Measurements from ENCODE around the gene CTNNBIP1. TPM values are rescaled to one million over a fixed set of nuclear protein-coding genes. Genes with fewer than 3 reads are reported as not detected.
A peak's percentile ranks its signal among the peaks of the same experiment; 100 is the strongest.

Gene CTNNBIP1
- total and polyA plus RNA-seq, 5 donors from 2014 or later: 5.9 to 9.6 (median 9.3) TPM

DNA sequence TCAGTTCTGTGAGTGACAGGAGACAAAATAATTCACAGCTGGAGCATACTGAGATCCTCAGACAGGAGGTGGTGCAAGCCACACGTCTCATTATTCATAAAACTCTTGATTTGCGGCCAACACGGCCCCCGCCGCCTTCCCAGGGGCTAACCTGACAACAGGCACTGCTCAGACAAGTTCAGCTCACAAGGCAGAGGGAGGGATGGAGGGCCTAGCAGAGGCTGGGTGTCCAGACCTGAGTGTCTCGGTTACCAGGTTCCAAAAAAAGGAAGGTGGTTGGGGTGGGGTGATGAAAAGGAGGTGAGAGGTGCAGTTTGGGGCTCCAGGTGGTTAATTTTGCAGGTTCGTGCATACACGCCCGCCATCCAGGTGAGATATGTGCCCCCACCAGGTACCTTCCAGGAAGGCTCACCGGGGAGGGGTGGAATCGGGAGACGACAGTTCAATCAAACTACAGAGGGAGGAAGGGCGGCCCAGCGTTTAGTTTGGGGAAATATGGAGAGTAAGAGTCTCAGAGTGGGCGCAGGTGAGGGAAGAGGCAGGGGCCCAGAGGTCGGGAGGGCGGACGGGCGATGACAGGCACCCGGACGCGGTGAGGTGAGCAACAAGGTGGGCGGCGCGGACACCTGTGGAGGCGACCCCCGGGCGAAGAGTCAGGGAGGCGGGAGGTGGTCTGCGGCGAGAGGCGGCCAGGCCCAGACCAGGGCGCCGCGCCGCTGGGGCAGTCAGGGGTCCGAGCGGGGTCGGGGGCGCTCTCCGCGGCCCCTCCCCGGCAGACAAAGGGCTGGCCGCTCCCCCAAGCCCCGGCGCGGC lies 629 bp downstream of the CTNNBIP1 start:
- Histone ChIP-seq H3K36me3 (ENCODE audit: control insufficient read depth, insufficient read depth, low read length) (no peaks in the 10 kb centered on the region), H3K27ac (ENCODE audit: insufficient read depth, low read length, poor library complexity, severe bottlenecking) (peak overlapping the region; percentile 19), H3K27me3 (ENCODE audit: control insufficient read depth, insufficient read depth, low read length) (no peaks in the 10 kb centered on the region), H3K4me3 (ENCODE audit: low read depth, low read length) (peak overlapping the region; percentile 66), H3K9me3 (ENCODE audit: control insufficient read depth in 2 of 2, low read length in 2 of 2) (no peaks in the 10 kb centered on the region), H3K4me1 (ENCODE audit: control insufficient read depth, insufficient read depth, low read length, poor library complexity, severe bottlenecking) (peaks cover 20% of the 10 kb centered on the region)
- peak overlapping the region; percentile 61 to 94 (median 92) for H3K4me3 Mint-ChIP-seq
- no peaks in the 10 kb centered on the region for H3K27me3 Mint-ChIP-seq
- H3K36me3 Mint-ChIP-seq: peaks cover 3% of the 10 kb centered on the region
- DNase-seq (peak; percentile 16 to 35 (median 21)), ATAC-seq (ENCODE audit: low read depth in 2 of 2) (no peak)
- no peaks in the 10 kb centered on the region for H3K9me3 Mint-ChIP-seq
- peak overlapping the region; percentile 66 to 95 (median 92) for H3K27ac Mint-ChIP-seq
- H3K4me1 Mint-ChIP-seq: peaks cover 4 to 33% (median 24%) of the 10 kb centered on the region in 4 donors

DNA sequence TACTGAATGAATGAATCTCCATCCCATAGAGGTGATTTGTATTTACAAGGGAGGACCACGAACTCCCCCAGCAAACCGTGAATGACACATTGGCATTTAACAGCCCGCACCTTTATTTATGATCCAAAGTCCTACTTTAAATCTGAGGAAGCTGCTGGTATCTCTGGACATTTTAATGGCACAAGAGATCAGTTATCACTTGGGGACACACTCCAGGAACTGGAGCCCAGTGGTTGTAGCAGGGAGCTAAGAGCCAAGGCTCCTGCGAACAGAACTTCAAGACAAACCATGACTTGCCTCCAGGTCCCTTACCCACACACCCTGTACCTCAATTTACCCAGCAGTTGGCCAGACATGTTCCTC lies 1.2 kb downstream of the CTNNBIP1 start:
- H3K27me3 ChIP-seq (ENCODE audit: control insufficient read depth, insufficient read depth, low read length): no peaks in the 10 kb centered on the region
- ATAC-seq (ENCODE audit: low read depth in 2 of 2): no peak
- peaks cover 3% of the 10 kb centered on the region for H3K36me3 Mint-ChIP-seq
- peak overlapping the region; percentile 19 for H3K27ac ChIP-seq (ENCODE audit: insufficient read depth, low read length, poor library complexity, severe bottlenecking)
- peak overlapping the region; percentile 61 to 94 (median 92) for H3K4me3 Mint-ChIP-seq
- no peak for DNase-seq
- peaks cover 20% of the 10 kb centered on the region for H3K4me1 ChIP-seq (ENCODE audit: control insufficient read depth, insufficient read depth, low read length, poor library complexity, severe bottlenecking)
- no peaks in the 10 kb centered on the region for H3K9me3 ChIP-seq (ENCODE audit: control insufficient read depth in 2 of 2, low read length in 2 of 2)
- H3K27ac Mint-ChIP-seq: peak overlapping the region in 2 of 3 donors; percentile 92 to 95
- H3K36me3 ChIP-seq (ENCODE audit: control insufficient read depth, insufficient read depth, low read length): no peaks in the 10 kb centered on the region
- no peaks in the 10 kb centered on the region for H3K27me3 Mint-ChIP-seq
- H3K4me1 Mint-ChIP-seq: peaks cover 4 to 33% (median 26%) of the 10 kb centered on the region in 4 donors
- peak overlapping the region; percentile 66 for H3K4me3 ChIP-seq (ENCODE audit: low read depth, low read length)
- H3K9me3 Mint-ChIP-seq: no peaks in the 10 kb centered on the region

- H3K27me3 ChIP-seq (ENCODE audit: control insufficient read depth, insufficient read depth, low read length): no peaks in the 10 kb centered on the region
- Mint-ChIP-seq H3K36me3 (peaks cover 3% of the 10 kb centered on the region), H3K4me1 (peaks cover 4 to 39% (median 28%) of the 10 kb centered on the region in 4 donors), H3K27ac (peak overlapping the region in 1 of 3 donors; percentile 28), H3K27me3 (no peaks in the 10 kb centered on the region), H3K9me3 (no peaks in the 10 kb centered on the region), H3K4me3 (peak overlapping the region in 2 of 4 donors; percentile 16 to 63)
- H3K36me3 ChIP-seq (ENCODE audit: control insufficient read depth, insufficient read depth, low read length): no peaks in the 10 kb centered on the region
- ATAC-seq (ENCODE audit: low read depth in 2 of 2) (no peak), DNase-seq (no peak)
- H3K27ac ChIP-seq (ENCODE audit: insufficient read depth, low read length, poor library complexity, severe bottlenecking): no peak overlapping the region
- H3K4me1 ChIP-seq (ENCODE audit: control insufficient read depth, insufficient read depth, low read length, poor library complexity, severe bottlenecking): peaks cover 20% of the 10 kb centered on the region
- no peak overlapping the region for H3K4me3 ChIP-seq (ENCODE audit: low read depth, low read length)
- no peaks in the 10 kb centered on the region for H3K9me3 ChIP-seq (ENCODE audit: control insufficient read depth in 2 of 2, low read length in 2 of 2)
These were observed 2.6 kb downstream of the CTNNBIP1 start for GRCh38 chr1:9907441-9907840.

DNA sequence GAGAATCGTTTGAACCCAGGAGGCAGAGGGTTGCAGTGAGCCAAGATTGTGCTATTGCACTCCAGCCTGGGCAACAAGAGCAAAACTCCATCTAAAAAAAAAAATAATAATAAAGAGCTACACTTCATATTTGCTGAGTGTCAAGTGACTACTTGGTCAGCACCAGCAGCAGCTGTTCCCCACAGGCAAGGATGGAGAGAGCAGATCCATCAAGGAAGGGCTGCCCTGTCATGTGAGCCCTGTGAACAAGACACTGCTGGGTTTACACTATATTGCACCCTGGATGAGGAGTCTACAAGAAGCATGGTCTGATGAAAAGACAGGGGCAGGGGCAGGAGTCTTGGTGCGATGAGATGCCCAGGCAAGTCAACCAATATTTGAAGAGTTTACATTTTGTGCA lies 3.6 kb downstream of the CTNNBIP1 start:
- no peak overlapping the region for H3K27ac ChIP-seq (ENCODE audit: insufficient read depth, low read length, poor library complexity, severe bottlenecking)
- Mint-ChIP-seq H3K4me1 (peaks cover 4 to 39% (median 24%) of the 10 kb centered on the region in 4 donors), H3K27me3 (no peaks in the 10 kb centered on the region), H3K27ac (no peak overlapping the region), H3K4me3 (peak overlapping the region in 2 of 4 donors; percentile 7 to 21), H3K9me3 (no peaks in the 10 kb centered on the region), H3K36me3 (peaks cover 3% of the 10 kb centered on the region)
- H3K9me3 ChIP-seq (ENCODE audit: control insufficient read depth in 2 of 2, low read length in 2 of 2): no peaks in the 10 kb centered on the region
- no peaks in the 10 kb centered on the region for H3K27me3 ChIP-seq (ENCODE audit: control insufficient read depth, insufficient read depth, low read length)
- no peak overlapping the region for H3K4me3 ChIP-seq (ENCODE audit: low read depth, low read length)
- no peak for DNase-seq
- ATAC-seq (ENCODE audit: low read depth in 2 of 2): no peak
- H3K4me1 ChIP-seq (ENCODE audit: control insufficient read depth, insufficient read depth, low read length, poor library complexity, severe bottlenecking): peaks cover 19% of the 10 kb centered on the region
- no peaks in the 10 kb centered on the region for H3K36me3 ChIP-seq (ENCODE audit: control insufficient read depth, insufficient read depth, low read length)

DNA sequence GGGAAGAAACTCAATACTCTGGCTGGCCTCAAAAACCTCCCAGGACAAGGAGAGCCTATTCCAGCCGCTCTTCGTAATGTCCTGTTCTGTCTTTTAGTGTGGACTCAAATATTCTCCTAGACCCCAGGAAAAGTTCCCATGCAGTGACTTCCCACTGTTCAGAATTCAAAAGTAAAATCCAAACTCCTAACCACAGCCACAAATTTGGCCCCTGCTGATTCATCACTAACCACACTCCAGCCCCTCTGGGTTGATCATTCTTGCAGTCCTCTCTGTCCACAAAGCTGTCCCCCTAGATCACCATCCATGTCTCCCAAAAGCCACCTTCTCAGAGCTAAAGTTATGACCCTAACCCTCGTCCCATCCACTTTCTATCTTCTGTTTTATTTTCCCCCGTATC lies 5.1 kb downstream of the CTNNBIP1 start:
- DNase-seq: no peak
- ATAC-seq (ENCODE audit: low read depth in 2 of 2): no peak
- Histone ChIP-seq H3K27ac (ENCODE audit: insufficient read depth, low read length, poor library complexity, severe bottlenecking) (no peak overlapping the region), H3K4me1 (ENCODE audit: control insufficient read depth, insufficient read depth, low read length, poor library complexity, severe bottlenecking) (peaks cover 10% of the 10 kb centered on the region), H3K4me3 (ENCODE audit: low read depth, low read length) (no peak overlapping the region), H3K36me3 (ENCODE audit: control insufficient read depth, insufficient read depth, low read length) (no peaks in the 10 kb centered on the region), H3K9me3 (ENCODE audit: control insufficient read depth in 2 of 2, low read length in 2 of 2) (no peaks in the 10 kb centered on the region), H3K27me3 (ENCODE audit: control insufficient read depth, insufficient read depth, low read length) (no peaks in the 10 kb centered on the region)
- Mint-ChIP-seq H3K27ac (peak overlapping the region in 1 of 3 donors; percentile 53), H3K9me3 (no peaks in the 10 kb centered on the region), H3K27me3 (no peaks in the 10 kb centered on the region), H3K4me1 (peaks cover 0 to 31% (median 28%) of the 10 kb centered on the region in 4 donors), H3K4me3 (peak overlapping the region in 1 of 4 donors; percentile 48), H3K36me3 (peaks cover 3% of the 10 kb centered on the region)

DNA sequence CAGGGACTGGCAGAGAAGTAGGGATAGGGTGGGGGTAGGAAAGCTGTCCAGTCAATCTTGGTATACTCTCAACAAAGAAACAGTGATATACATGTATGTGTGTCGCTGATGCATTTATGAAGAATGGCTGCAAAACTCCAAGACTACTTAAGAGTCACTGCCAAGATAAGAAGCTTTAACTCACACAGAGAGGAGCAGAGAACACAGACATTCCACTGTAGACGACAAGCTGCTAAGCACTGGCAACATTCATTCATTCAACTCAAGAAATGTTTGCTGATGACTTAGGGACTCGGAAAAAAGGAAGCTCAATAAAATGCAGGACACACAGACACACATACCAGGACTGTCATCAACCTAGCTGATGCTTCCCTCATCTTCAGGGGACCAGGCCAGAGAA lies 5.5 kb downstream of the CTNNBIP1 start:
- Mint-ChIP-seq H3K27ac (no peak overlapping the region), H3K9me3 (no peaks in the 10 kb centered on the region), H3K36me3 (peaks cover 3% of the 10 kb centered on the region), H3K4me3 (peak overlapping the region in 1 of 4 donors; percentile 48), H3K4me1 (peaks cover 0 to 30% (median 28%) of the 10 kb centered on the region in 4 donors), H3K27me3 (no peaks in the 10 kb centered on the region)
- Histone ChIP-seq H3K27me3 (ENCODE audit: control insufficient read depth, insufficient read depth, low read length) (no peaks in the 10 kb centered on the region), H3K36me3 (ENCODE audit: control insufficient read depth, insufficient read depth, low read length) (no peaks in the 10 kb centered on the region), H3K4me3 (ENCODE audit: low read depth, low read length) (no peak overlapping the region), H3K4me1 (ENCODE audit: control insufficient read depth, insufficient read depth, low read length, poor library complexity, severe bottlenecking) (peaks cover 9% of the 10 kb centered on the region), H3K27ac (ENCODE audit: insufficient read depth, low read length, poor library complexity, severe bottlenecking) (no peak overlapping the region), H3K9me3 (ENCODE audit: control insufficient read depth in 2 of 2, low read length in 2 of 2) (no peaks in the 10 kb centered on the region)
- no peak for DNase-seq
- ATAC-seq (ENCODE audit: low read depth in 2 of 2): no peak

GRCh38 chr1:9903801-9904527 lies 6.1 kb downstream of the CTNNBIP1 start:
- DNase-seq: peak in 1 of 3 donors; percentile 10
- no peak for ATAC-seq (ENCODE audit: low read depth in 2 of 2)
- H3K4me1 ChIP-seq (ENCODE audit: control insufficient read depth, insufficient read depth, low read length, poor library complexity, severe bottlenecking): peaks cover 3% of the 10 kb centered on the region

More at GRCh38 chr1:9903801-9904527, 6.1 kb downstream of the CTNNBIP1 start:
- Mint-ChIP-seq H3K4me3 (peak overlapping the region in 1 of 4 donors; percentile 1), H3K27ac (no peak overlapping the region), H3K27me3 (no peaks in the 10 kb centered on the region), H3K36me3 (peaks cover 3% of the 10 kb centered on the region), H3K4me1 (peaks cover 0 to 26% (median 23%) of the 10 kb centered on the region in 4 donors), H3K9me3 (no peaks in the 10 kb centered on the region)
- Histone ChIP-seq H3K27ac (ENCODE audit: insufficient read depth, low read length, poor library complexity, severe bottlenecking) (no peak overlapping the region), H3K9me3 (ENCODE audit: control insufficient read depth in 2 of 2, low read length in 2 of 2) (no peaks in the 10 kb centered on the region), H3K27me3 (ENCODE audit: control insufficient read depth, insufficient read depth, low read length) (no peaks in the 10 kb centered on the region), H3K4me3 (ENCODE audit: low read depth, low read length) (no peak overlapping the region), H3K36me3 (ENCODE audit: control insufficient read depth, insufficient read depth, low read length) (no peaks in the 10 kb centered on the region)

All from CD4-positive, CD25-positive, alpha-beta regulatory T cell (primary cell).